GM21390 (cell line): Measurements from ENCODE around the gene JOSD1.

Experiments
- ATAC-seq: cut with Tn5 transposase; IDR thresholded peaks from one replicate; pipeline ENCODE4 v1.9.1; 2021; ENCODE audit not compliant: unreplicated experiment

The JOSD1 gene

GRCh38 chr22:38715176-38715764, 14.5 kb upstream of the JOSD1 start:
- ATAC-seq, result no peak

DNA sequence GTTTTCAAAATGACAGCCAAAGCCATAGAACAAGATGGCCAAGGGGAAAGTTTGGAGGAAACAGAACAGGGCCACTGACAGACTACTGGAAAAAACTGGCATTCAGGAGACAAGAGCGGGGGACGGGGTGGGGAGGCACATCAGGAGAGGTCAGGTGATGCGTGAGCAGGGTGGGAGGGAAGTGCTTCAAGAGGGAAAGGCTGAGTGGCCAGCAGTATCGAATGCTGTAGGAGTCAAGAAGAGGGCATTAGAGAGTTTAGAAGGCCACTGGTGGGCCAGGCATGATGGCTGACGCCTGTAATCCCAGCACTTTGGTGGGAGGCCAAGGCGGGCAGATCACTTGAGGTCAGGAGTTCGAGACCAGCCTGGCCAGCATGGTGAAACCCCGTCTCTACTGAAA, 13.2 kb upstream of the JOSD1 start:
- no peak for ATAC-seq

- no peak for ATAC-seq
Measured at GRCh38 chr22:38712486-38713207, 11.9 kb upstream of the JOSD1 start.

DNA sequence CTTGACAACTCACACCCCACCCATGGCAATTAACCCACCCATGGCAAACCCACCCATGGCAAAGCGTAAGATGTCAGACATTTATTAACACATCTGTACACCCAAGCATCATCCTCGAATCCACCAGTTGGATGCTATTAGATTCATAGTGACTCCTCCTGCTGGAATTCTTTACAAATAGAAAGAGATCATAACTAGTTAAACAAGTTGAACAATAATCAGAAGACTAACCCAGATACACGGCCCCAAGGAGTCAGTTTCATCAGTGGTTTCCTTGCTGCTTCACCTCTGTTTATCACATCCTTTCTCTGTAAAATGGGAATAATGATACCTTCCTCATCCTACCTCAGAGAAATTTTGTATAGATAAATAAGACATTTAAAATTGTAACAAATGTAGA, 10.1 kb upstream of the JOSD1 start:
- no peak for ATAC-seq

GRCh38 chr22:38710351-38710750, 9.6 kb upstream of the JOSD1 start:
- ATAC-seq, result no peak

DNA sequence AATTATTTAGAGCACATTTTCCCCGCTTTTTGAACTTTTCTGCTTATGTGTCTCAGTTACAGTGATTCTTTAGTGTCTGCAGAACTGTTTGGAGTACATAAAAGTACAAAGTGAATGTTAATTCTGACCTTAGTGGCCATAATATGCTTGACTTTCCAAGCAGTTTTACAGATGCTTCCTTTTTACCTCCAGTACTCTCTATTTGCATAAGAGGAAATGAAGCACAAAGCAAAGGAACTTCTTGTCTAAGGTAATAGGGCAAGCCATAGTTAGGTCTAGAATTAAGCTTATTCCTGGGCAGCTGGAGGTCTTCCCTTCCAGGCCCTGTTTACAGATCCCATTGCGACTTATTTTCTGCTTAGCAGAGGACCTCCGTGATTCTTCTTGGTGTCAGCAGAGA, 8.6 kb upstream of the JOSD1 start:
- ATAC-seq, result no peak

- ATAC-seq, result no peak
Measured at GRCh38 chr22:38707984-38708383, 7.2 kb upstream of the JOSD1 start.

- ATAC-seq, result no peak
Measured at GRCh38 chr22:38707346-38707745, 6.6 kb upstream of the JOSD1 start.

DNA sequence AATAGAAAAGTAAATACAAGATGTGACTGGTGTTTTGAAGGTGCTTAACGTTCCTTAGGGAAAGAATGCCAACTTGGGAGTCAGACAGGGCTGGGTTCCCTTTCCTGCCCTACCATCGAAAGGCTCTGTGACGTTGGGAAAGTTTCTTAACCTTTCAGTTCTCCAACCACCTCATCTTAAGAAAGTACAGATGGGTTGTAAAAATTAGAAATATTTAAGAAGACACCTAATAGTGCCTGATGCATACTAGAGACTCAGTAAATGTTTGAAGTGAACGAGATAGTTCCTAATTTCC, 6.1 kb upstream of the JOSD1 start:
- ATAC-seq, result no peak

- ATAC-seq, result peak; percentile 1
Measured at GRCh38 chr22:38706101-38706900, 5.6 kb upstream of the JOSD1 start.

DNA sequence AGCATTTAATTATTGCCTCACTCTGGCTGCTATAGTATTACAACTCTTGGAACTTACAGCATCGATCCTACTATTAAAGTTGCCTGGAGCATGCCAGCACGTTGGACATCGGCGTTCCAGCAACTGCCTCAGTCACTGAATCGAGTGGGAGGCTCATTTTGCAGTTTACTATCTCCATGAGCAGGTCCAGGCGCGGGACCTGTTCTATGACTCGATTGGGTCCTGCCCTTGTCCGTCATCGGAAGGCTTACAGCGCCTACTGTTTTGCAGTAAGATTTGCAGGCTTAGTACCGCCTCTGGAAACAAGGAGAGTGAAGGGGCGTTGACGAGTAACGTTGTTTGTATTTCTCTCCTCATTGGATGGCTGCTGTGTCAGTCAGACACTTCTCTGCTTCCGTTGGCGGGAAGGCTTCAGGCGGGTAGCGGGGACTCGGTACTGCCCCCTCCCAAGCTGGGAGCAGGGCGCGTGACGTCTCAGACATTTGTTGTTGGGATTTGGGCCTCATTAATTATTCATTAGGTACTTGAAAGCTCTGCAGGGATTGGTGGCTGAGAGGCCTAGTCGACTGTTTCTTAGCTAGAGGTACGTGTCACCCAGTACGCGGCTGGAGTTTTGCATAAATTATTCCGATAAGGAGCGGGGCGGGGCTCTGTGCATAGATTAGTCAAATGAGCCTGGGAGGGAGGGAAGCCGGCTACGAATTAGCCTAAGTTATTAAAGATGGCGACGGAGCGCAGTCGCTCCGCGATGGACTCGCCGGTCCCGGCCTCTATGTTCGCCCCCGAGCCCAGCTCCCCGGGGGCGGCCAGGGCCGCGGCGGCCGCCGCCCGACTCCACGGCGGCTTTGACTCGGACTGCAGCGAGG, 4.7 kb upstream of the JOSD1 start, which contains the start of gene GTPBP1:
TSS of gene GTPBP1 (plus strand) at position 710 of the 866 bp plus-strand sequence. CDS start at position 722, 12 bp downstream.
- peak; percentile 67 for ATAC-seq

- ATAC-seq, result no peak
Measured at GRCh38 chr22:38704654-38705234, 4.0 kb upstream of the JOSD1 start.

GRCh38 chr22:38700270-38700788, 414 bp downstream of the JOSD1 start:
- ATAC-seq, result peak; percentile 18

- ATAC-seq, result no peak
Measured at GRCh38 chr22:38699784-38700183, 959 bp downstream of the JOSD1 start.

DNA sequence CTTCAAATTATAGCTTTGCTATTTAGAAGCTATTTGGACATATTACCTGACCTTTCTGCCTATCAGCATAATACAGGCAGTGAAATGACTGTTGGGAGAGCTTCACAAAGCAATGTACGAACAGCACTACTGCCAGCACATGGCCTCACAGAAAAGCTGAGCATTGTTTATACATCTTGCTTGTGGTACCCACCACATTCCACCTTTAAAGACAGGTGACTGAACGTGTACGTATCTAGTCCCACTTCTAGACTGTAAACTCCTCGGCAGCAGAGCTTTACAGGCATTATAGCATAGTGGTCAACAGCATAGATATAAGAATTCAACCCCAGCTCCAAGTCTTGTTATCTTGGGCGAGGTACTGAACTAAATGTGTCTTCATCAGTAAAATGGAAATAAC, 1.6 kb downstream of the JOSD1 start:
- ATAC-seq, result no peak

GRCh38 chr22:38698407-38699094, 2.2 kb downstream of the JOSD1 start:
- ATAC-seq, result no peak

DNA sequence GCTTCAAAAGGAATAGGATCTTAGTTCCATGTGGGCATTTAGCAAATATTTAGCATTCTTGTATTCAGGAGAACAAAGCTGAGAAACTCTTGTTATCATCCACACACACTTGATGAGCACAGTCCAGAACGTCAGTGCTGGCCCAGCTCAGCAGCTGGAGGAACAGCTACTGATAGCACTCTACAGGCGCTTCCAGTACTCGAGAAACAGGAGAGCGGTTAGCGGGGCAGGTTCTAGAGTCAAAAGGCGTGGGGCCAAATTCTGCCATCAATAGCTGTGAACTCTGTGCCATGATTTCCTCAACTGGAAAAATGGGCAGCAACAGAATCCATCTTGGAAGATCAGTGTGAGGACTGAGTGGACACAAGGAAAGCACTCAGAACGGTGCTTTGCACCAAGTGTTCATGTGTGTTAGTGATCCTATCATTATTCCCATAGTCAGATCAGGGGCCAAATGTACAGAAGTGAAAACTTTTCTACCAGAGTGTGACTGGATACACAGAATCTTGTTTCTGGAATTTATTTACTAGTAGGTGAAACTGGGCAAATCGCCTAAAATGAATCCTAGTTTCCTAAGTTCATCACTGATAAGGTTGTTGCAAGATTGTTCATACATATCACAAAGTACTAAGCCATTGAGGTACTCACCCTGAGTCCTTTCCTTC, 3.2 kb downstream of the JOSD1 start:
- ATAC-seq, result no peak

DNA sequence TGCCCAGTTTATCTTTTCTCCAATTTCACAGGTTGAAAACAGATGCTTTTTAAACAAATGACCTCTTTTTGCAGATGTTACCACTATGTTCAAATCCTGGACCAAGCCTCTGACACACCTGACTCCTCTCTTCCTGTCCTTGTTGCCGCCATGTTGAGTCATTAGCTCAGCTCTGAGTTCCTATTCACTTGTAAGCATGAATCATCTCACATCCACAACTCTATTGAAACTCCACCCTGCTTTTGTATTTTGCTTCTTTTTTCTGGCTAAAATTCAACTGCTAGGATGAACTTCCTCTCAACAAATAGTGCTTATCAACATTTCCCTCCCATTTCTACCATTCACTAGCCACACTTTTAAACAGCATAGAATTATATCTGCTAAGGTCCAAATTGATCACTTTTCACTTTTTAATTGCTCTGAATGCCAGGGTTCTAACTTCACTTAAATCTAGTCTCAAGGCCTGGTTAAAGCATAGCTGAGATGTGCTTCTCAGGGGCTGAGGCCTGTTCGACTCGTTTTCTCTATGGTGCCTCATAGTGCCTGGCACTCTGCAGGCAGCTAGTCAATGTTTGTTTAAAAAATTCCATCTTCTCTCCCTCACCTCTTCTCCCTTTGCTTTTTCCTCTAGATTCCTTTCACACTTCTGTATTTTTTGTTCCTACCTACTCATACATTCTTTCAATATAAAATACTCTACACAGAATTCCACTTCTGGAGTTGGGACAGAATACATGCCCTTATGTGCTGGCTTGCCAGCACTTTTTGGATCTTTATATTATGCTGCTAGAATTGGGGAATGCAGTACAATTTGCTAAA, 3.9 kb downstream of the JOSD1 start:
- ATAC-seq, result no peak

DNA sequence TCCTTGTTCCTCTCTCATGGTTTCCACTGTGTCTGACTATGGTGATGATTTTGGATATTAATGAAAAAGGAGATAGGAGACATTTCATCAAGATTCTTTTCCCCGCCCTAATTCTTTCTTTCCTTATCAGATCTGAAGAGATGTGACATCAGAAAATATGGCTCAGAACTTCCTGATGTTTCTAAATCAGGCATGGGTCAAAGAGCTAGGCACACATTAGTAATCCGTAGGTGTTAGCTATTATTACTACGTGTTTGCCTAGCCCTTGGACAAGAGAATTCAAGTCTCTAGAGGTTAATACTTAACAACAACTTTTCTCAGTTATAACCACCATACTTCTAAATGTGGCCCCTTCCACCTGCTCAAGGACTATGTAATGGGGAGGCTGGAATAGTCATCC, 5.8 kb downstream of the JOSD1 start:
- ATAC-seq, result no peak
